ENCODE measurements around the gene LANCL1. TPM values are rescaled to one million over a fixed set of nuclear protein-coding genes. Genes with fewer than 3 reads are reported as not detected.
"Not testable (repeated sequence)": the region's sequence is repeated elsewhere in the genome, so short reads cannot be mapped to it uniquely, and the experiment has no call there.

Gene LANCL1
- total RNA-seq, 2 donors from 2014 or later = 19.7 to 48.8 TPM

DNA sequence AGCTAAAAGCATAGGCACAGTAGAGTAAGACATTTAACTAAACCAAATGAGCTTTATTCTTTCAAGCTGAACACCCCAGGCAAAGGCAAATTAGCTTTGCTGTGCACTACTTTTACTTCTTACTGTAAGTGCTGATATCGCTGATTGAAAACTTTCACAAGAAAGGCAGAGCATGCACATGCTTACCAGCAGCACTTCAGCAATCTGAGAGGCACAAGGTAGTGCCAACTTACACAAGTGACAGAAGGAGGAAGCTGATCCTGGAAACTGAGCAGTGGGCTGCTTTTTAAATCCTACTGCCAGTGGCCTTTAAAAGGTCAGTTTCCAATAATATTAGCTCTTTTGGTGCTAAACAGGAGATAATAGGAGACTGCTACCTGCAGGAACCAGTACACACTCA, 43.9 kb downstream of the LANCL1 start:
- Histone ChIP-seq H3K36me3 (replicated peaks in 1 of 2; ENCODE audit: insufficient read depth in 1 of 2, low read depth in 2 of 2) (peaks cover 8 to 11% of the 10 kb centered on the region in 2 donors), H3K4me3 (no peak overlapping the region), H3K27me3 (no peaks in the 10 kb centered on the region), H3K27ac (no peak overlapping the region), H3K4me1 (no peaks in the 10 kb centered on the region), H3K9me3 (peaks cover 0 to under 1% (median 0%) of the 10 kb centered on the region in 3 donors)
- TF ChIP-seq, protein P1, sequence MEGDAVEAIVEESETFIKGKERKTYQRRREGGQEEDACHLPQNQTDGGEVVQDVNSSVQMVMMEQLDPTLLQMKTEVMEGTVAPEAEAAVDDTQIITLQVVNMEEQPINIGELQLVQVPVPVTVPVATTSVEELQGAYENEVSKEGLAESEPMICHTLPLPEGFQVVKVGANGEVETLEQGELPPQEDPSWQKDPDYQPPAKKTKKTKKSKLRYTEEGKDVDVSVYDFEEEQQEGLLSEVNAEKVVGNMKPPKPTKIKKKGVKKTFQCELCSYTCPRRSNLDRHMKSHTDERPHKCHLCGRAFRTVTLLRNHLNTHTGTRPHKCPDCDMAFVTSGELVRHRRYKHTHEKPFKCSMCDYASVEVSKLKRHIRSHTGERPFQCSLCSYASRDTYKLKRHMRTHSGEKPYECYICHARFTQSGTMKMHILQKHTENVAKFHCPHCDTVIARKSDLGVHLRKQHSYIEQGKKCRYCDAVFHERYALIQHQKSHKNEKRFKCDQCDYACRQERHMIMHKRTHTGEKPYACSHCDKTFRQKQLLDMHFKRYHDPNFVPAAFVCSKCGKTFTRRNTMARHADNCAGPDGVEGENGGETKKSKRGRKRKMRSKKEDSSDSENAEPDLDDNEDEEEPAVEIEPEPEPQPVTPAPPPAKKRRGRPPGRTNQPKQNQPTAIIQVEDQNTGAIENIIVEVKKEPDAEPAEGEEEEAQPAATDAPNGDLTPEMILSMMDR (IDR thresholded peaks at IDR 0.05) = no peak
- TF ChIP-seq POLR2A (IDR thresholded peaks at IDR 0.05) = no peak
- 94 to 100% methylated on average over 1 of the region's 1 CpG for WGBS, 2 donors
- DNase-seq (no peak), ATAC-seq (no peak)
- intact Hi-C loops (cut with DNase I) = no loop called here

DNA sequence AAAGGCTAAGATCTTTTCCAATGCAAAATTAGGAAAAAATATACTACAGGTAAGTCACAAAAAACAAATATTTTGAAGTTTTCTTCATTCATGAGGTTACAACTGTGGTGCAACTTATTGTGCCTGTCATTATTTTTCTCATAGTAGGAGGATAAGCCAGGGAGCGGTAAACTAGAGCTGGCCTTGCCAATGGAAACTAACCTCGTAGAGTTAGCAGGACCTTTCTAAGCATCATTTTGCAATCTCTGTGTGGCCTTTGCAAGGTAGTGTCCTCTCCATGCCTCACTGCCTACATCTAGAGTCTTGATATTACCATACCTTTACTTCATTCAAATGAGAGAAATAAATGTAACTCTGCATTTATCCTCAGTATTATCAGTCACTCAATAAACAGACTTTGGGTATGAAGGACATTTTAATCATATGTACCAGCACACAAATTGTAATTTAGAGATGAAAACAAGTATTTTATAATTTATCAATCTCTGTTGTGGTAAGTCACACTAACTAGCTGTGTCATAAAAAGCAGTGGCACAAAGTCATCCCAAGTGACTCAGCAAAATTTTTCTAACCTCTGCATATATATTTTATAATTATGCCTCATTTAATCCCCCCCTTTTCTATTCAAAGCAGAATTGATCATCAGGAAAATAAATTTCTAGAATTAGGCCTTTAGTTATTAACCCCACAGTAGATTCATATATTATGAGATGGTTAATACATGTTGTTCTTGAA, 47.0 kb downstream of the LANCL1 start:
- Histone ChIP-seq H3K9me3 (peaks cover 0 to 12% (median 0%) of the 10 kb centered on the region in 3 donors), H3K4me1 (no peaks in the 10 kb centered on the region), H3K27ac (no peak overlapping the region), H3K4me3 (no peak overlapping the region), H3K36me3 (replicated peaks in 1 of 2; ENCODE audit: insufficient read depth in 1 of 2, low read depth in 2 of 2) (peaks cover 2 to 4% of the 10 kb centered on the region in 2 donors), H3K27me3 (no peaks in the 10 kb centered on the region)
- intact Hi-C loops (cut with DNase I) = no loop called here
- ATAC-seq (no peak), DNase-seq (no peak)
- 89 to 96% methylated on average over 2 of the region's 2 CpGs for WGBS, 2 donors
- TF ChIP-seq POLR2A (IDR thresholded peaks at IDR 0.05) = no peak
- TF ChIP-seq, protein P1 (IDR thresholded peaks at IDR 0.05) = no peak

DNA sequence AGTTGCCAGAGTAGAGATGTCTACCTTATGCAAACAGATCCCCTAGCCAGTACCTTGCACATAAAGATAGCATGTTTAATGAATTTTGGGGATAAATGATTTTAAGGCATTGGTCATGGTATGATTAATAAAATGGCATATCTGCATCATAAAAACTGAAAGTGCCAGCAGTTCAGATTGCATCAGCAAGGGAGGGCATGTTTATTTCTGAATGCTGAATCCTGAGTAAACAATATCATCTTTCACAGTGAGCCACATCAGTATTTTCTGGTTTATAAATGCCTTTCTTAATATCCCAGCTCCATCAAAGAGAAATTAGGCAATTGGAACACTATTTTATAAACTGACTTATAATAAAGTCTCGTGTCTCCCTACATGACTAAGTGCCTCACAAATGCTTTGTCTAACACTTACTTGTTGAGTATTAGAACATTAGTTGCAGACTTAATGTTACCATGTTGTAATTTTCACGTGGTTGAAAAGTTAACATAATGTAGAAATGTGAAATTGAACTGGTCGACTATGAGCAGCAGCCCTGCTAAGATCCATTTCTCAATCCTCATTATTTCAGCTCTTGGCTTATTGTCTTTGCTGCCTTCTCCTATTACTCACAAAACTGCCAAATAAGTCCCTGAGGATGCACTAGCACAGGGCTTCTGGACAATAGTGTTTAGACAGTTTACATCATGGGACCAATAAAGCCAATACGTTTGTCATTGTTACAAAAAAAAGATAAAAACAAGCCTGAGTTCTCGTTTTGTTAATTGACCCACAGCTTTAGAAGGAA, 48.0 kb downstream of the LANCL1 start:
- ATAC-seq (no peak), DNase-seq (no peak)
- intact Hi-C loops (cut with DNase I) = no loop called here
- peaks cover 0 to 15% (median 0%) of the 10 kb centered on the region in 3 donors for H3K9me3 ChIP-seq
- 72 to 78% methylated on average over 5 of the region's 5 CpGs for WGBS, 2 donors
- TF ChIP-seq, protein P1 (IDR thresholded peaks at IDR 0.05) = no peak
- no peak for TF ChIP-seq POLR2A (IDR thresholded peaks at IDR 0.05)
- no peak overlapping the region for H3K27ac ChIP-seq
- no peaks in the 10 kb centered on the region for H3K27me3 ChIP-seq
- H3K36me3 ChIP-seq (replicated peaks in 1 of 2; ENCODE audit: insufficient read depth in 1 of 2, low read depth in 2 of 2) = peaks cover 2 to 4% of the 10 kb centered on the region in 2 donors
- no peaks in the 10 kb centered on the region for H3K4me1 ChIP-seq
- no peak overlapping the region for H3K4me3 ChIP-seq

DNA sequence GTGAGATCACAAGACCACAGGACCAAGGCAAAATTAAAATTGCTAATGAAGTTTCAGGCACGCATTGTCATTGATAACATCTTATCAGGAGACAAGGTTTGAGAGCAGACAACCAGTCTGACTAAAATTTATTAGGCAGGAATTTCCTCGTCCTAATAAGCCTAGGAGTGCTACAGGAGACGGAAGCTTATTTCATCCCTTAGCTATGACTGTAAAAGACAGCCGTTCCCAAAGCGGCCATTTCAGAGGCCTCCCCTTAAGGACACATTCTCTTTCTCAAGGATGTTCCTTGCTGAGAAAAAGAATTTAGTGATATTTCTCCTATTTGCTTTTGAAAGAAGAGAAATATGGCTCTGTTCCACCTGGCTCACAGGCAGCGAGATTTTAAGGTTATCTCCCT, 49.2 kb downstream of the LANCL1 start:
- H3K4me1 ChIP-seq; DNase-seq; H3K36me3 ChIP-seq (replicated peaks in 1 of 2; ENCODE audit: insufficient read depth in 1 of 2, low read depth in 2 of 2); ATAC-seq; H3K4me3 ChIP-seq; H3K27me3 ChIP-seq; H3K27ac ChIP-seq; intact Hi-C loops (cut with DNase I): not testable (repeated sequence)
- 96 to 98% methylated on average over 6 of the region's 6 CpGs for WGBS, 2 donors
- peaks cover 0 to 15% (median 0%) of the 10 kb centered on the region in 3 donors for H3K9me3 ChIP-seq

DNA sequence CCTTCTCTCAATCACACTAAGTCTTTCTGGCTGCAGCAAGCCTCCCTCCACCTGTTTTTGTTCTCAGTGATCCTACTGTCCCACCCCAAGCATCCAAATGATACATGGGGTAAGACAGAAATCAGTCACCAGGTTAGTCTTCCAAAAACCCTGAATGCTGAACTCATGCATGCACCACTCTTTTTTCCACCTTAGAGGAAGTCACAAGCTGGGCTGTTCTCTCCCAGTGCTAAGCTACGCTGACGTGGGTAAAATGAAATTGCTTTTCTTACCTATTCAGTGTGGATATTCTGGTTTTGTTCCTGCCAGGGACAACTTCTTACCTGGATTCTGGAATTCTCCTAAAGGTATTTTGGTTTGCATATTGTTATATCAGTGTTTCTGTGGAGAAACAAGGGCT, 54.2 kb downstream of the LANCL1 start:
- 44 to 55% methylated on average over 2 of the region's 2 CpGs for WGBS, 2 donors
- Histone ChIP-seq H3K27me3 (no peaks in the 10 kb centered on the region), H3K4me1 (no peaks in the 10 kb centered on the region), H3K36me3 (replicated peaks in 1 of 2; ENCODE audit: insufficient read depth in 1 of 2, low read depth in 2 of 2) (no peaks in the 10 kb centered on the region), H3K4me3 (no peak overlapping the region), H3K27ac (no peak overlapping the region), H3K9me3 (peaks cover 0 to 12% (median 0%) of the 10 kb centered on the region in 3 donors)
- ATAC-seq (no peak), DNase-seq (no peak)
- intact Hi-C loops (cut with DNase I) = no loop called here
- no peak for TF ChIP-seq POLR2A (IDR thresholded peaks at IDR 0.05)
- TF ChIP-seq, protein P1 (IDR thresholded peaks at IDR 0.05) = no peak
